GM18499 (cell line): ENCODE data around the gene ADAMTS17.

Experiments
- ATAC-seq: cut with Tn5 transposase; IDR thresholded peaks from one replicate; pipeline ENCODE4 v1.9.1; 2021; ENCODE audit warnings: moderate number of reproducible peaks; ENCODE audit not compliant: insufficient read depth, unreplicated experiment

The ADAMTS17 gene

DNA sequence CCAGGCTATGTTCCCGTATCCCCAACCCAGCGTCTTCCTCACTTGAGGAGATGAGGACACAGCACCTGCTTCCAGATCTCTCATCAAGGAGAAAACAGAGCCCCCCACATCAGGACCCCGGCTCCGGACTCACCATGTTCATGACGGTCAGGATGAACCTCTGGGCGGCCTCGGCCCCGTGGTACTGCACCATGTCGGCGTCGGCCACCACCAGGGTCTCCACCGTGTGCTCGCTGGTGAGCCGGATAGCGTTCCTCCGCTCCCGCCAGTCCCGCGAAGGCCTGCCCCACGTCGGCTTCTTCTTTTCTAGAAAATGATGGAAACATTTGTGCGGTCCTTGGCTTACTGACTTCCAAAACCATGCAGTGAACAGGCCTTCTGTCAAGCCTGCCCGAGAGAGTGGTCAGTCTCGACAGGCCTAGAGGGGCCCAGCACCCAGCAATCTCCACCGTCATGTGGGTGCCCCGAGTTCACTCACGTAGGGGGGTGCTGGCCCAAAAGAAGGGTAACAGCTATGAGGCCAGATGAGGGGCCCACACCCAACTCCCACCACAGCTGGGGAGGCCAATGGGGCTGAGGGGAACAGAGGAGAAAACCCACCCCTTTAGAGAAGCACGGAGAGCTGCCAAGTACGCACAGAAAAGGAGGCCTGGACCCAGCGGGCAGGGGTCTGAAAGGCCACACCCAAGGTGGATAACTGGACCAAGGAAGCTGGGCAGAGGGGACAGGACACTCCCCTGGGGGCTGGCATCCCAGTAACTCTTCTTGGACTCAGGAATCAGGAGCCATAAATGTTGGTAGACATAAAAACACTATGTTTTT is 60.5 kb downstream of the ADAMTS17 start:
- ATAC-seq, result no peak

DNA sequence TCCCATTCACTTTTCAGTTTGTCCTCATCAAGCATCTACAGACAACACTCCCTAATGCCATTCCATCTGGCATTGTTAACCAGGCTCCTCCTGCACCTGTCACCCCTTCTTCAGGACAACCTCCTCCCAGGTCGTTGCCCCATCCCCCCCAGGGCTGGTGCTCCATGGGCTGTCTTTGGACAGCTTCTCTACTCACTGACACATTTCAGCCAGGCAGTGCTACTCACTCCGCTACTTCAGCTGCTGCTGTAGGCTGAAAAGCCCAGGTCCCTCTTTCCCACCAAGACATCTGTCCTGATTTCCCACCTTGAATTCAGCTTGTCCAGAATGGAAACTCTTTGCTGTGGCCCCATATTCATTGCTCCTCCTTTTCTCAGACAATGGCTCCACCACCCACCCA is 61.9 kb downstream of the ADAMTS17 start:
- no peak for ATAC-seq

DNA sequence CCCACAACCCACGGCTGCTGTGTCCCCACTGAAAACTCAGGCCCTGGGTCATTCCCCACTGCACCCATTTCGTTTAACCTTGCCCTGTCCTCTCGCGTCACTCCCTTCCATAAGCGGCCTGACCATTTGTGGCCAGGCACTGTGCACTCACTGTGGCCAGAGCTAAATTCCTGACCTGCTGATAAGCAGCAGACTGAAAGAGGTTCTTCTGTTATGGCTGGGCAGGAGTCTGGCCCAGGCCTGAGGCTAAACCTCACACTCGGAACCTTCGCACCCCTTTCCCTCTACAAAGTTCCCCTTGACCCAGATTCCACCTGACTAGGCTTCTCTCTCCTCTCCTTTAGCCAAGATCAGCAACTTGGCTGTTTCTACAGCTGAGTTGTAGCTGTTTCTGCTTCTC is 62.3 kb downstream of the ADAMTS17 start:
- ATAC-seq, result no peak

DNA sequence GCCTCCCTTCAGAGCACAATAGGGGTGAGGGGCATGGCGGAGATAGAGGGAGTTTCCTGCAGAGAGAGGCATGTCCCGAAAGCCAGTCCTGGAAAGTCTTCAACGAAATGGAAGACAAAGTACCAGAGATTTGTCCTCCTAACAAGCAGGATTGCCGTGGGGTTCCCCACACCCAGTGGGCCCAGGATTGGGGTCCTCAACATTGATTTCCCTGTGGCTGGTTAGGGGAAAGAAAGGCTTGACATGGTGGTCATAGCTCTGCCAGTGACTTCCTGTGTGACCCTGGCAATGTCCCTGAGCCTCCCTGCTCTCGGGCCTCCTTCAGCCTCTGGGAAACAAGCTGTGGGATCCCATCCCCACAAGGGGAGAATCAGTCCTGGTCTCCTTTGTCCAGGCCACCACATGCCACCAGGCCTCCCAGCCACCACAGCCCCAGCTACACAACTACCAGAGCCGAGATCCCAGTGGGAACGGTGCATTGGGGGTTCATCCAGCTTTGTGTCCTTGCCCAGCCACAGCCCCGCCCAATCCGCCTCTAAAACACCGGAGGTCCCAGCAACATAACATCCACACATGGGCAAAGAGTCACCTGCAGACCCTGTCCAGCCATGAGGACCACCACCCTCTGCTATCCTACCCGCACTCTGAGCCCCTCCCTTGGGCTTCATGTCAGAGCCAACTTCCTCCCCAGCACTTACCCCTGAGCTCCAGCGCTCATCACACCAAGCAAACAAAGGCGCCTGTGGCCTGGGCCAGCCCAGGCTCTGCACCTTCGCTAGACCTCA is 63.0 kb downstream of the ADAMTS17 start:
- no peak for ATAC-seq

DNA sequence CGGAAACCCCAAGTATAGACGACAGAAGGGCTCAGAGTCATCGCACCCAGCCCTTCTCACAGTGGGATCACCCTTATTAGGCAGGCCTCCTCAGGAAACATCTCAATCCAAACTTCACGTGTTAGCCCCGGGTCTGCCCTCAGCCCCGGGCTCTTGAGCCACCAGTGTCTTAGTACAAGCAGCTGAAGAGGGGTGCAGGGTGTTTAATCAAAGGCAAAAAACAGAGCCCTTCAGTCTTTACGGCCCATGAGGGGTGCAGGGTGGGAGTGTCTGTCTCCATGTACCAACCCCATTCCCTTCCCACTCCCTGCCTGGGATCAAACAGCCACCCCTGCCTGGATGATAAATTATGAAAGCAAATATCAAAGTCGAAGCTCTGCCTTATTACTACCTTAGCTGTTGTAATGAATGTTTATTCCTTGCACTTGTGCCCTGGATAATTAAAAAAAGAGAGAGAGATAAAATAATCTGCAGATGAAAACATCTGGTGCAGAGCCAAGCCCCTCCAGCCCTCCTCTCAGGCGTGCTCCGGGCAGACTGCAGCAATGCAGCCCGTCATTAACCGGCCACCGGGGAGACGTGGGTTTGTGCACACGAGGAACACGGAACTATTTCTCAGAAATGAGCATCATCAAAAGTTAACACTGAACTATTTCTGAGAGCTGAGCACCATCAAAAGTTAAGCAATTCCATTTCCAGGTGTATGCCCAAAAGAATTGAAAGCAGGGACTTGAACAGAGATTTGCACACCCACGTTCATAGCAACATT is 64.5 kb downstream of the ADAMTS17 start:
- no peak for ATAC-seq

DNA sequence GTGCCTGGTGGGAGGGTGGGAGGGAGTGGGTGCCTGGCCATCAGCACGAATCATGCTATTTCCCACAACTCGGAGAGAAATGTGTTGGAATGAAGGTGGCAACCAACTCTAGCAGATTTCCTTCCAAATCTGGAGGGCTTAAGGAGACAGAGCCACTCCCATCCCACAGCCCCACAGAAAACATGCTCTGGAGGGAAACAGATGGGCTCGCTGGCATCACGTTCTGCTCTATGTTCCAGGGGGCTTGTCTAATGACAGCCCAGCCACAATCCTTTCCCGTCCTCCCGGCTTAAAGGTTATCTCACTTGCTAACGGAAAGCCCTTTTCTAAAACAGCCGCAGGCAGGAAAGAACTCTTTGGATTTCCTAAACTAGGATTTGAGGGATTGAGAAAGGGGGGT is 65.3 kb downstream of the ADAMTS17 start:
- ATAC-seq, result no peak

DNA sequence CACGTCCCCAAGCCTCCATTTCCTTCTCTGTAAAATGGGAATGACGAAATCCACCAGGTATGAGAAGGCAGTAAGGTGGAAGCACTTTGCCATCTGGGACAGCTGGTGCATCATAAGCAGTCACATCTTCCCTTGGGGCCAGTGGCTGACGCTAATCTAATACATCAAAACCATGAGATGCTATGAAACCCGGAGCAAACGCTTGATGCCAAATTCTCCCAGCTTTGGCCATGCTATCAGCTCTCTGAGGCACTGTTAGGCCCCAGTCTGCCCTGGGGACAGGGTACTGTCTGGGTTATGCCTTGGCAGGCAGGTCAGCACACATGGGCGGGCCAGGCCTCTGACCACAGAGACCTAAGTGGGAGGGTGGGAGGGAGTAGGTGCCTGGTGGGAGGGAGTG is 66.1 kb downstream of the ADAMTS17 start:
- no peak for ATAC-seq

DNA sequence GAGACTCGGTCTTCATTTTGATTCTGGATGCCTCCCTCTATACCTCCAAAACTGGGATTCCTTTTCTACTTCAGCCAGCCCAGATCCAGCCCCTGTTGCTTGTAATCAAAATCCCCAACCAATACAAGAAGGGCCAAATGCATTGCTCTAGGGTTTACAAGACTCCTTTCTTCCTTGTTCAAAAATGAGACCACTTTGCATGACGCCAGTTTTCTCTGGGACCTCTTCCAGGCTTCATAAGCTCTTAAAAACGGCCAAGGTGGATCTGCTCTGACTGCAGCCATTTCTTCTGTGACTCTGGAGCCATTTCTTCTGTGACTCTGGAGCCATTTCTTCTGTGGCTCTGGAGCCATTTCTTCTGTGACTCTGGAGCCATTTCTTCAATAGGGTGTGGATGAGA is 71.9 kb downstream of the ADAMTS17 start:
- ATAC-seq, result no peak

DNA sequence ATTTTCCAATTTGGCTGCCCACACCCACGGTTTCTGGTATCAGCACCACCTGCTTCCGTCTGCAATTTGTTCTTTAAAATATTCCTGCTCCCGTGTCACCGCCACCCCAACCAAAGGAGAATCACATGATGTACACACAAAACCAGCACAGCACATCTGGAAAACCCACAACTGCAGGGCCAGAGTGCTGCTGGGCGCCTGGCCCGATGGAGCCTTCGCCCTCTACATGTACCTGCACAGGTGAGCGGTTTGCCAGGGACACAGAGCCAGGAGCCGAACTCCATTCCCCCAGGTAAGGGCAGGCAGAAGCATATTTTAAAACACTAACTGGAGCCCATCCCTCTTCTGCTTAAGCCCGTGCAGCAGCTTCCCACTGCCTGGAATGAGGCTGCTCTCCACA is 75.6 kb downstream of the ADAMTS17 start:
- no peak for ATAC-seq

DNA sequence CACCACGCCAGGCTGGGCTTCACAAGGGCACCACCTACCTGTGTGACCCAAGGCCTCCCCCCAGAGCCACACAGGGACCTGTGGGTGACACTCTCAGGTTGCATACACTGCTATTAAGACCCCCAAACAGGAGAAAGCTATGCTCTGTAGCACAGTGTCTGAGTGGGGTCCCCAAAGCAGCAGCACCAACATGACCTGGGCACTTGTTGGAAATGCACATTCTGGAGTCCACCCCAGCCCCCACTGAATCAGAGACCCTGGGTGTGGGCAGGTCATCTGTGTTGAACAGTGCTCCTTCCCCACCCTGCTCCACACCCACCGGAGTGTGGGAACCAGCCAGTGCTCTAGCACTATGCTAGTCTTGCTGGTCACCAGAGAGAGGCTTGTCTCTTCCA is 76.1 kb downstream of the ADAMTS17 start:
- ATAC-seq, result no peak

DNA sequence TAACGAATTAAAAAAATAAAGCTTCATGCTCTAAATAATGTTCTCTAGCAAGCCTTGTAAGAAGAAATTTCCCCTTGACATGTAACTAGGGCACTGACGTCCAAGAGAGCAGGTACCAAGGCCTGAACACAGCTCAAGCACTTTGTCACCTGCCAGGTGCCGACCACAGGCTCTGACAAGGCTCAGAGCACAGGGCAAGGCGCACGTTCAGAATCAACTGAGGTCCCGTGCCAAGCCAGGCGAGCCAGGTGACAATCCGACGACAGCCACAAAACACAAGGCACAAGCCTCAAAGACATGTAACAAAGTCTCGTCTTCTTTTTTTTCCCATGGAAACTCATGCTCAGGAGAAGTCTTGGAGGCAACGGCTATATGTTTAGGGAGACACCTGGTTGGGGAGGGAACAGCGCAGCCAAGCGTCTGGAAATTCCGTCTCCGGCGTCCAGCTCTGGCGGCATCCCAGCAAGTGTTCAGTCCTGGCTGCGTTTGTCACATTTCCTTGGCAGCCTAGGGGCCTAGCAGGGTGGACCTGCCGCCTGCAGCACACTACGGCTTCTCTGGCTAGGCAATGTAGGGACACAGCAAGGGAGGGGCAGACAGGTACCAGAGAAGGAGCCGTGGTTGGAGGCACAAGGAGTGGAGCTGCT is 76.7 kb downstream of the ADAMTS17 start:
- no peak for ATAC-seq

DNA sequence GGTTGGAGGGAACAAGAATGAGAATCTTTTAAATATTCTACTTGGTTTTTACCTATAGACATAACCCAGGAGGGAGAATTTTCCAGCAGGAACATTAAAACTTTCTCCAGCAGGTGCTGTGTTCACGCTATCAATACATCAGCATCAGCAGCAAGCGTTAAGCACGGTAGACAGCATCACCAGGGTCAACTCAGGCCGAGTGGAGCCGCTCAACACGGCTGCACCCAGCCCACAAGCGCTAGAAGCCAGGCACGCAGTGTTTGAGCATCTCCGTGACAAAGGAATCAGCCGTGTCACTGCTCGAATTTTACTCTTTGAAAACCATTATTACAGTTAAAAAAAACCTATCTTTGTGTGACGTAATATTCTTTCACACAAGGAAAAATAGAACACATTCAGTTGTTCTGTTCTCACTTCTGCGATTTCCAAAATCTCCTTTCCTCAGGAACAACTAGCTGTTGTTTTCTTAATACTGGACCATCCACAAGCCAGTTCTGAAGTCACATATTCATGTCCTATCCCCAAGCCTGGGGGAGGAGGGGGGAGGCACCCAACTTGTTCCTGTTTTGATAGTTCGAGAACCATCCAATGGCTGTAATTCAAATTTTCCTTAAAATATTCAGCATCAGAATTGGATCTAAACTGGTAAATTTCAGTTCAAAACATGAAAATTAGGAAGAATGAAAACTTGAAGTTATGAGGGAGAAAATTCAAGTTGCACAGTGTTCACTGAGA is 77.9 kb downstream of the ADAMTS17 start:
- no peak for ATAC-seq

DNA sequence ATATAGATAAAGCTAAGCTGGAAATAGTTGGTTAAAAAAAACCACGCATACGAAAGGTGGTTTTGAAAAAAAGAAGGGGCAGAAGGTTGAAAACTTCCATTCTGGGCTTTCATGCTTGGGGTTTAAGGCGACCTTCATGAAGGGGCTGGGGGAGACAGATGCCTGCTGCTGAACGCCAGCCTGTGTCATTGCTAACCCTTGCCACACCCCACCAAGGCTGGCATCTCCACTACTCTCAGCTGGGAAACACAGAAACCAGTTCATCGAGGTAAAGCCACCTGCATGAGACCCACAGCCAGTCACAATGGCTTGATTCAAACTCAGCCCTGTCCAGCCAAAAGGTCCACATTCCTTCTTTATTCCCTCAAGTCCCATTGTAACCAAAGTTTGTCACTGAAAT is 78.7 kb downstream of the ADAMTS17 start:
- no peak for ATAC-seq

DNA sequence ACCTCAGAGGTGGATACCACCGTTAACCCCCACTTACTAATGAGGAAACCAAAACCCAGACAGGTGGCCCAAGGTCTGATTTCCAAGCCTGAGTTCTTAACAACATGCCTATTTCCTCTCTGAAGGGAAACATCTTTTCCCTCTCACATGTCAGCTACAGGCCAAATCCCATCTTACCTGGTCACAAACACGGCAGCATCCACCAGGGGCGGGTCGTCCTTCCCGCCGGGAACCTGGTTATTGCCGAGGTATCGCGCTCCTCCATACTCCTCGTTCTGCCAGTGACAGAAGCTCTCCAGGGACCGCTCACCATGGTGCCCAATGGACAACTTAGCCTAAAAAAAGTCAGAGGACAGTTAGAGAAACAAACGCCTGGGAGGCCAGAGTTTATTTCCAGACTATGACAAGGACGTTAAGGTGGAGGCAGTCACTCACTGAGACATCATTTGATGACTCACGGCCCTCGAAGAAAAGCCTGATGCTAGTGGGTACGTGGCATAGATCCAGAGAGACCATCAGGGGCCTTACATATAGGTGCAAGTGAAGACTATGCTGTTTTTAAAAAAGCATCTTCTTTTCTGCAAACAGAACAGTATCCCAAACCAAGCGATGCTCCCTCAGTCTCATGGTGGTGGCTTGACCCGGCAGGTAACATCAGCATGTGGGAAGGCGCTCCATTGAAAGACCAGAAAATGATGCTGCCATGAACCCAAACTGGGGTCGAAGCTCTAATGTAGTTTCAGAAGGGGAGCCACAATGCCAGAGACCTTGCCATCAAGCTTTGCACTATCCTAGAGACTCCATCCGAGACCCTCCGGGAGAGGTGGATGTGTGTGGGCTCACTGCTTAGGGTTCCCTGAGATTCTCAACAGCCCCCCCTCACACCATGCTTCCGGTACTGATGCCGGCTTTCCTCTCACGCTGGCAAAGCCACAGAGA is 80.2 kb downstream of the ADAMTS17 start:
- ATAC-seq, result no peak

DNA sequence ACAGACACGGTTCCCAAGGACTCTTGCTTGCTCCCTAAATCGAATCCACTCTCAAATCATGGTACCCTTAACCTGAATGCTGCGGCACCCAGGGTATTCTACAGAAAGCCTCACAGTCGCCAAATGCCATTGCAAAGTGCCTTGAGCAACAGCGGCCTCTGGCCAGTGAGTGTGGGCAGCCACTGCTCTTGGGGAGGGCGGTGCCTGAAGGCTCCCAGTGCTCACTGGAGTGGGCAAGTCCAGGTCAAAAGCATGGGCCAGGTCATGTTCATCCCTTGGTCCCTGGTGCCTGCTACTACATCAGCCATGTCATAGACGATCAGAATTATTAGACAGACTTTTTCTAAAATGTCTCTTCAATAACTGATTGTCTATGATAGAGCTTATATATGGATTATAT is 82.5 kb downstream of the ADAMTS17 start:
- ATAC-seq, result no peak

DNA sequence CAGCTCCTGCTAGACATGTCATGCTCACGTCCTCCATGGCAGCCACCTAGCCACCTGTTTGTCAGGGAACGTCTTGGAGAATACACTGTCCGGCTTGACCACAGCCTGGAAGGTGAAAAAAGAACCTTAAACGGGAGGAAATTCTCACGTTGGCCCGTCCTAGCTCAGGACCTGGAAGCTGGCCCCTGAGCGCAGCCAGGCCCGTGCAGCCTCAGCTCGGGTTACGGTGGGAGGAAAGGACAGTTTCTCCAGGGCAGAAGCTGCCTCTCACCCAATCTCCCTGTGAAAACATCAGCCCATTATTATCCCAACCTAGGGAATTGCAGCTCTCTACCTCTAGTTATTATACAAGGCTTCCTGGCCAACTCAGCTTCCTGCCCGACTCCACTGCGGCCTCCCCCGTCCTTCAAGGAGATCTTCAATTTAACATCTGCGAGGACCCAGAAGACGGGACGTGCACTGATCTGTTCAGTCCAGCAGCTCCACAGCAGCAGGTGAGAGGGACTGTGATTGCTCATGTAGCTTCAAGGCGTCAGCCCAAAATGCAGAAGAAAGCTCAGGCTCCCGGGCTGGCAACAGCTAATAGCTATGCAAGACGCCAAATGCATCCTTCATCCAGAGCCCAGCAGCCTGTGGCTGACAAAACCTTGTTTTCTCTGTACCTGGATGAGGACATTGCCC is 84.7 kb downstream of the ADAMTS17 start:
- no peak for ATAC-seq

DNA sequence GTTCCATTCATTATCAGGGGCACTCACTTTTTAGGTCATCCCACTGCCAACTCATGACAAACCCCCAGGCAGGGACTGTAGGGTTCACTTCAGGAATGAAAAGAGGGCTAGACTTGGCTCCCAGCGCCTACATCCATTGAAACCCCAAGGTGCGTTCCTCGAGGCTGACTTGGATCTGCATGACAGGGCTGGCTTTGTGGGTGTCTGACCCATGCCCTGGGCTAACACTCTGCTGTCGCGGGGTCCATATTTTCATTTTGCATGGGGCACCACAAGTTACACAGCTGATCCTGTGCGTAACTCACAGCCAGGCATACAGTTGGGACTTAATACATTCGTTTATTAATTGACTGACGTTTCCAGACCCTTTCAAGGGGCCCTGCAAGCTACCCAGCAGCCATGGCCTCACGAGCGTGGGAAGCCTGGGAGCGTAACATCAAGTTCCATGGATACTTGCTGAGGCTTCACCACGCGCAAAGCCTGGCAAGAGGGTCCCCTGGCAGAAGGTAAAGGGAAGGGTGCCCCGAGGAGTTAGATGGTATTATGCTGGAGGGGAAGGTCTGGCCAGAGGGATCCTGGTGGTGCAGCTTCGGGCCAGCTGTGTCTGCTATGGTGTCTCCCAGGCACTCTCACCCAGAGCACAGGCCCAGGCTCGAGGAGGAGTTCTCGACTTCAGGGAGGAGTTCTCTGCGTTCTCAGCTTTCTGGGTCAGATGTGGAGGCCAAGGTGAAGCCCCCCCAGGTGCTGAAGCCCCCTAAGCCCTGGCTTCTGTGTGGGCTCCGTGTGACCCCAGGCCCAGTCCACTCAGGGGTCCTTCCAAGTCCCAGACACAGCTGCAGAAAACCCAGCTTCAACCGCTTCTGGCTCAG is 85.4 kb downstream of the ADAMTS17 start:
- ATAC-seq, result no peak
